AG04449 (cell line): Measurements from ENCODE around the gene MEIKIN.

Experiments
- CTCF ChIA-PET: fragments of 350-600 bp; formaldehyde crosslinking; extraction: SDS; loops from one replicate; lab custom pipeline; 2021; ENCODE audit warnings: antibody characterized with exemption; lab: Yijun Ruan, JAX
- POLR2A ChIA-PET: fragments of 400-600, 350-600 bp; formaldehyde crosslinking; extraction: SDS; loops from one replicate; lab custom pipeline; 2020; ENCODE audit warnings: antibody characterized with exemption, inconsistent platforms; lab: Yijun Ruan, JAX
- DNase-seq: peaks from one replicate; pipeline ENCODE4 v3.0.0-alpha.2; 2010; ENCODE audit warnings: low read depth, low spot score
- H3K4me3 ChIP-seq: 2 replicates; pipeline ENCODE4 v1.5.1; 2011; ENCODE audit warnings: low read depth, mild to moderate bottlenecking, control low read depth, low read length
- TF ChIP-seq, protein P1 (sequence below): IDR thresholded peaks from one replicate; pipeline ENCODE4 v1.5.1; 2011; ENCODE audit warnings: mild to moderate bottlenecking, moderate library complexity, low read length, control low read depth, inconsistent platforms; ENCODE audit not compliant: insufficient read depth; ENCODE audit errors: missing control alignments

MEIKIN gene, protein sequence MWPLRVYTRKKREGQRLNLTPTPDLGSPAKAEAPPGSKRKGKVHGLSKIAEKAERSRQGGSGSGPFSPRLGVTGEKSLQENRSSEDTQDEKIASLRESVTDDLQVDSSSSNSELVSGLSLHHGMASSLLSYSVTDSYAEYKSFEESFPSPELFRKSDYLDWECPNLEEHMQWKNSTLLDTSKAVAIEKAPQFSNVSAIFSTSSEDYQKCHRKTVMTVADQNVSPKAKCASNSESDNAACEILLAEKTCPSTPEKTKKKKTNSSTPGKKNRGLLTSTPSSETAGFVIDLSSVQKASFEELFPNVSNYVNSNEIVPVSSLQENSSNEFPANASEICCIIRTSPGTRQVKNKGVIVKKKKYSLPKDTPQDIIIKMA

DNA sequence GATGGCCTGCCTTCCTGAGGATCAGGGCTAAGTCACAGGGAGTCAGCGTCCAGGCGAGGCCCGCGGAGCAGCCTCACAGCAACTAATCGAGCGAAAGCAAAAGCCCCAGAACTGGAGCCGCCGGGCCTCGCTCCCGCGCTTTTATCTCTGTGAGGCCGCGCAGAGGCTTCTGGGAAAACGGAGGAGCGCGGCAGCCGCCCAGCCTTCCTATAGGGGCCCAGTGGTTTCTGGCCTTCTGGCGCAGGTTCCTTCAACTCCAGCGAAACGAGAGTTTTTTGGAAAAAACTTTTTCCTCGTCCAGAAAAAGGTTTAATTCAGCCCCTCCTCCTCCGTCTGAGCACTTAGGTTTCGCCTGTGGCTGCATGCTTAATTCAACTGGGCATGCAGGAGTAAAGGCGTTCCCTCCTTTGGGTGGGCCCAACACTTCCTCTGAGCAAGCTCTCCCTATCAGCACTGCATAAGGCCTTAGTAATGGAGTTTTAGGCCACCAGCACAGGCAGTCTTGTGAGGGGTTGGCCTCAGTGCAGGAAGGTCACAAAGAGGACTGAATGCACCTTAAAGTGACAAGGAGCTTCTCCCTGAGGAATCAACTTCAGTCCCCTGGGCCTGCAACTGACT lies at the start of gene MEIKIN:
Gene MEIKIN, minus strand, starts transcription at position 113 of the 618 bp plus-strand sequence. CDS start 158 bp downstream, outside the sequence.
- TF ChIP-seq, protein P1, sequence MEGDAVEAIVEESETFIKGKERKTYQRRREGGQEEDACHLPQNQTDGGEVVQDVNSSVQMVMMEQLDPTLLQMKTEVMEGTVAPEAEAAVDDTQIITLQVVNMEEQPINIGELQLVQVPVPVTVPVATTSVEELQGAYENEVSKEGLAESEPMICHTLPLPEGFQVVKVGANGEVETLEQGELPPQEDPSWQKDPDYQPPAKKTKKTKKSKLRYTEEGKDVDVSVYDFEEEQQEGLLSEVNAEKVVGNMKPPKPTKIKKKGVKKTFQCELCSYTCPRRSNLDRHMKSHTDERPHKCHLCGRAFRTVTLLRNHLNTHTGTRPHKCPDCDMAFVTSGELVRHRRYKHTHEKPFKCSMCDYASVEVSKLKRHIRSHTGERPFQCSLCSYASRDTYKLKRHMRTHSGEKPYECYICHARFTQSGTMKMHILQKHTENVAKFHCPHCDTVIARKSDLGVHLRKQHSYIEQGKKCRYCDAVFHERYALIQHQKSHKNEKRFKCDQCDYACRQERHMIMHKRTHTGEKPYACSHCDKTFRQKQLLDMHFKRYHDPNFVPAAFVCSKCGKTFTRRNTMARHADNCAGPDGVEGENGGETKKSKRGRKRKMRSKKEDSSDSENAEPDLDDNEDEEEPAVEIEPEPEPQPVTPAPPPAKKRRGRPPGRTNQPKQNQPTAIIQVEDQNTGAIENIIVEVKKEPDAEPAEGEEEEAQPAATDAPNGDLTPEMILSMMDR = no peak
- ChIA-PET CTCF (no interaction called here), POLR2A (no interaction called here)
- H3K4me3 ChIP-seq = no peak within 1 kb of the TSS
- no peak for DNase-seq

DNA sequence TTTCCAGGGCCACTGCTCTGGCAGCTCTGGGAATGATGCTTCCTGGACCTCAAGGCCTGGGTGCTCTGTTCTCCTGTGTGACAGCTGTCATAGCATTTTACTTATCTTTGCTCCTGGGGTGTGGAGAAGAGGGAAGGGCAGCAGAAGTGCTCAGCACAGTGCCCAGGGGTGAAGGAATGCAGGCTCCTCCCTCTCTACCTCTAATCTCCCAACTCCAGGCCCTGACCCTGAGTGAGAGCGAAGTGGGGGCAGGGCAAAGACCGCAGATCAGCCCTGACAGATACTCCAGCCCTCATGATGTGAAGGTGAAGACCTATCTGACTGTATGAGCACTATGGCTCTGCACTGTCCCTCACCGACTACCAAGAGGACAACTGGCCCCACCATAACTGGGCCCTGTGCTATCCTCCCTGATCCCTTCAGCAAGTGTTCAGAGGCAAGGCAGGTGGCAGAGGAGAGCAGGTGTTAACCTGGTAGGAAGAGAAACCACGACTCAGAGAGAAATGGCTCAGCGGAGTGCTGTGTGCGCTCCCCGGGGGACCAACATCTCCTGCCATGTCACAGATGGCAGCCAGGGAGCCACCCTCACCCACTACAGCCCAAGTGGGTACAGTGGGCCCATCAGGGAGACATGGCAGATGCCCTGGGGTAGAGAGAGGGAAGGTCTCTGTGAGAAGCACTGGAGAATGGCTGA lies 49.2 kb upstream of the MEIKIN start:
- DNase-seq = no peak
- TF ChIP-seq, protein P1 = no peak
- POLR2A ChIA-PET = no interaction called here
- CTCF ChIA-PET = no interaction called here
- H3K4me3 ChIP-seq = no peak overlapping the region

DNA sequence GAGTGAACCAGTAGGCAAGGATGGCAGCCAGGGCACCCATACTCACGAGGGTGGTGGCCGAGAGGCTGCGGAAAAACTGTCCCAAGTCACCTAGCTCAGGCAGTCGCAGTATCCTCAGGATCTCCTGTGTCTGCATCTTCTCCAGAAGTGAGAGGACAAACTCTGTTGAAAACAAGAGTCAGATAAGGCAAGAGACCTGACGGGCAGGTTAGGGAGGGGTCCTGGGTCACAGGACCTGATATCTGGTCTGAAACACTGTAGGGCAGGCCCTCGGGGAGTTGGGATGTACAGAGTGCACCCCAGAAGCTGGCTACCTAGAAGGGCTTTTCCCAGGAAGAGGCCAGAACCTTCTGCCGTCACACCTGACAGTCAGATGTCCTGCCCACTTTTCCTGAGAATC lies 48.6 kb upstream of the MEIKIN start:
- ChIA-PET POLR2A (no interaction called here), CTCF (interaction anchor here (2.2 to 3.7 kb wide), 2 partner anchors 13 to 404 kb away, joined by 5 to 21 read pairs; no protein-coding TSS in a partner anchor)
- TF ChIP-seq, protein P1 = no peak
- no peak for DNase-seq
- no peak overlapping the region for H3K4me3 ChIP-seq

DNA sequence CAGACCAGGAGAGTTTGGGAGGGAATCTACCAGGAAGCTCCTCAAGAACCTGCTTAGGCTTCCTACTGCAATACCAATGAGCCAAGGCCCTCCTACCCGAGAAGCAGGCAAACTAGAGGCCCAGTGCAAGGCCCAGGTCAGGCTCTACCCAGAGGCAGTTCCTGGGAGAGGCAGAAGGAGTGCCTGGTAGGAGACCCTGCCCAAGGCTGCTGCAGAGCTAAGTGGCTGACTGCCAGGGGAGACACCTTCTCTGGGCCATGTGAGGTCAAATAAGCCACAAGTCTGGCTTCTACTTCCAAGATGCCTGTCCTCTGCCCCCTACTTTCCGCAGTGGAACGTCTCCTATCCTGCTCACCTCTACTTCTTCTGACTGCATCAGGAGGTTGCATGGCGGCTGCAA lies 48.2 kb upstream of the MEIKIN start:
- DNase-seq = no peak
- CTCF ChIA-PET = interaction anchor here (2.2 to 3.7 kb wide), 2 partner anchors 13 to 404 kb away, joined by 5 to 21 read pairs; no protein-coding TSS in a partner anchor

DNA sequence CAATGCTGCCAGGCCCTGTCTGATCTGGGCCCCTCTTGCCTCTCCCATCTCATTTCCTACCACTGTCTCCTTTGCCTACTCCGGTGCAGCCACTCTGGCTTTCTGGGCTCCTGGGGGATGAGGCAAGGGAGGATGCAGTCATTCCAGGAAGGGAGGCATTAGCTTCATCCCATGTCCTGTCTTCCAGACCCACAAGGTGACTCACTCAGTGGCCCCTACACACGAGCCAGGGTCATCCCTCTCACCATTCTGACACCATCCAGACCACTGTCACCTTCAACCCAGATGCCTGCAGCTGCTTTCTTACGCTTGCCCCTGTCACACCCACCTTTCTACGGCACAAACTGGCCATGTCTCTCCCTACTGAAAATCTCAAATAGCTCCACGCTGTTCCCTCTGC lies 46.9 kb upstream of the MEIKIN start:
- no peak for DNase-seq
- ChIA-PET CTCF (interaction anchor here (1.9 to 3.7 kb wide), 3 partner anchors 8 to 403 kb away, joined by 5 to 21 read pairs (median 7); no protein-coding TSS in a partner anchor), POLR2A (no interaction called here)
- no peak overlapping the region for H3K4me3 ChIP-seq
- TF ChIP-seq, protein P1 = no peak

More for the DNA sequence above, 48.2 kb upstream of the MEIKIN start:
- H3K4me3 ChIP-seq = no peak overlapping the region
- POLR2A ChIA-PET = no interaction called here
- TF ChIP-seq, protein P1 = no peak
